Measurements from ENCODE around the gene NEXN.
A peak's percentile ranks its signal among the peaks of the same experiment; 100 is the strongest.

GRCh38 chr1:77948841-77949424 is 60.5 kb downstream of the NEXN start:
- TF ChIP-seq POLR2A (IDR thresholded peaks at IDR 0.05; ENCODE audit: control extremely low read depth in 1 of 2, low read depth in 2 of 2, low read length in 2 of 2) (no peak), TEAD4 (IDR thresholded peaks at IDR 0.05; ENCODE audit: low read depth, low read length) (no peak), SP1 (IDR thresholded peaks at IDR 0.05; ENCODE audit: low read depth, low read length) (no peak), EZH2 (IDR thresholded peaks at IDR 0.05; ENCODE audit: low read depth, low read length, severe bottlenecking) (no peak)
- TF ChIP-seq, protein P1, sequence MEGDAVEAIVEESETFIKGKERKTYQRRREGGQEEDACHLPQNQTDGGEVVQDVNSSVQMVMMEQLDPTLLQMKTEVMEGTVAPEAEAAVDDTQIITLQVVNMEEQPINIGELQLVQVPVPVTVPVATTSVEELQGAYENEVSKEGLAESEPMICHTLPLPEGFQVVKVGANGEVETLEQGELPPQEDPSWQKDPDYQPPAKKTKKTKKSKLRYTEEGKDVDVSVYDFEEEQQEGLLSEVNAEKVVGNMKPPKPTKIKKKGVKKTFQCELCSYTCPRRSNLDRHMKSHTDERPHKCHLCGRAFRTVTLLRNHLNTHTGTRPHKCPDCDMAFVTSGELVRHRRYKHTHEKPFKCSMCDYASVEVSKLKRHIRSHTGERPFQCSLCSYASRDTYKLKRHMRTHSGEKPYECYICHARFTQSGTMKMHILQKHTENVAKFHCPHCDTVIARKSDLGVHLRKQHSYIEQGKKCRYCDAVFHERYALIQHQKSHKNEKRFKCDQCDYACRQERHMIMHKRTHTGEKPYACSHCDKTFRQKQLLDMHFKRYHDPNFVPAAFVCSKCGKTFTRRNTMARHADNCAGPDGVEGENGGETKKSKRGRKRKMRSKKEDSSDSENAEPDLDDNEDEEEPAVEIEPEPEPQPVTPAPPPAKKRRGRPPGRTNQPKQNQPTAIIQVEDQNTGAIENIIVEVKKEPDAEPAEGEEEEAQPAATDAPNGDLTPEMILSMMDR (IDR thresholded peaks at IDR 0.05; ENCODE audit: control extremely low read depth in 1 of 3, insufficient read depth in 1 of 3, low read depth in 1 of 3, low read length in 3 of 3): peak in 2 of 3 experiments; percentile 6 to 10; a peak in 2 of 4 replicates
